WERI-Rb-1 (cell line): ENCODE data around the gene ANO4.

ENCODE experiments used
- DNase-seq: peaks from one replicate; pipeline ENCODE4 v3.0.0-alpha.2; 2020
- H3K27ac ChIP-seq: fragments of 250-450 bp; sonication (Bioruptor Pico); 2 replicates; pipeline ENCODE4 v1.5.1; 2020; ENCODE audit warnings: mild to moderate bottlenecking, moderate library complexity
- H3K27me3 ChIP-seq: fragments of 250-450 bp; sonication (Bioruptor Pico); 2 replicates; pipeline ENCODE4 v1.5.1; 2021; ENCODE audit warnings: mild to moderate bottlenecking, low read depth, moderate library complexity; ENCODE audit not compliant: insufficient read depth, severe bottlenecking
- H3K36me3 ChIP-seq: fragments of 250-450 bp; sonication (Bioruptor Pico); 2 replicates; pipeline ENCODE4 v1.5.1; 2020; ENCODE audit warnings: mild to moderate bottlenecking, moderate library complexity
- H3K4me3 ChIP-seq: 2 replicates; pipeline ENCODE4 v1.5.1; 2011; ENCODE audit warnings: low read depth, mild to moderate bottlenecking, control low read depth, low read length
- H3K9me3 ChIP-seq: fragments of 250-450 bp; sonication (Bioruptor Pico); 2 replicates; pipeline ENCODE4 v1.5.1; 2021; ENCODE audit warnings: mild to moderate bottlenecking, moderate library complexity; ENCODE audit not compliant: severe bottlenecking
- CTCF ChIP-seq: IDR thresholded peaks from 2 replicates; pipeline ENCODE4 v1.5.1; 2011; ENCODE audit warnings: low read depth, mild to moderate bottlenecking, control low read depth, inconsistent platforms, low read length

The ANO4 gene

GRCh38 chr12:101172316-101172715, 377.7 kb downstream of the ANO4 start:
- peak; percentile 65 for TF ChIP-seq CTCF
- H3K4me3 ChIP-seq: no peak overlapping the region
- no peak overlapping the region for H3K27ac ChIP-seq
- H3K9me3 ChIP-seq: no peaks in the 10 kb centered on the region
- H3K27me3 ChIP-seq: no peaks in the 10 kb centered on the region
- no peaks in the 10 kb centered on the region for H3K36me3 ChIP-seq
- DNase-seq: peak; percentile 23

- Histone ChIP-seq H3K27me3 (no peaks in the 10 kb centered on the region), H3K4me3 (no peak overlapping the region), H3K36me3 (no peaks in the 10 kb centered on the region), H3K9me3 (no peaks in the 10 kb centered on the region), H3K27ac (no peak overlapping the region)
- TF ChIP-seq CTCF: no peak
- no peak for DNase-seq
Observed at GRCh38 chr12:101173197-101173749, 378.7 kb downstream of the ANO4 start.

GRCh38 chr12:101174541-101174940, 380.0 kb downstream of the ANO4 start:
- DNase-seq: no peak
- no peak overlapping the region for H3K27ac ChIP-seq
- H3K9me3 ChIP-seq: no peaks in the 10 kb centered on the region
- no peaks in the 10 kb centered on the region for H3K27me3 ChIP-seq
- no peaks in the 10 kb centered on the region for H3K36me3 ChIP-seq
- no peak overlapping the region for H3K4me3 ChIP-seq
- no peak for TF ChIP-seq CTCF
